ENCODE results near the gene UTP14A.
"Not testable (repeated sequence)": the region's sequence is repeated elsewhere in the genome, so short reads cannot be mapped to it uniquely, and the experiment has no call there.

Gene UTP14A

GRCh38 chrX:129905787-129906580 lies at the start of gene UTP14A:
Gene UTP14A, plus strand, starts transcription at chrX:129906164. Its CDS starts 47 bp downstream, at chrX:129906211.
- DNase-seq = peak; percentile 48

- not testable (repeated sequence) for DNase-seq
Observed at GRCh38 chrX:129859134-129859533, 46.8 kb upstream of the UTP14A start.

- not testable (repeated sequence) for DNase-seq
Observed at GRCh38 chrX:129866321-129866720, 39.6 kb upstream of the UTP14A start.

- DNase-seq = no peak
Observed at GRCh38 chrX:129872524-129872923, 33.4 kb upstream of the UTP14A start.

- no peak for DNase-seq
Observed at GRCh38 chrX:129875669-129876068, 30.3 kb upstream of the UTP14A start.

- no peak for DNase-seq
Observed at GRCh38 chrX:129876771-129877305, 29.1 kb upstream of the UTP14A start.

- DNase-seq = no peak
Observed at GRCh38 chrX:129877401-129877800, 28.6 kb upstream of the UTP14A start.

GRCh38 chrX:129900054-129900453 lies 5.9 kb upstream of the UTP14A start:
- no peak for DNase-seq

GRCh38 chrX:129908636-129909035 lies 2.7 kb downstream of the UTP14A start:
- DNase-seq = no peak

GRCh38 chrX:129925305-129926092 lies 19.5 kb downstream of the UTP14A start:
- DNase-seq = no peak

GRCh38 chrX:129930941-129931410 lies 25.0 kb downstream of the UTP14A start:
- no peak for DNase-seq

GRCh38 chrX:129931411-129932015 lies 25.5 kb downstream of the UTP14A start:
- no peak for DNase-seq

- no peak for DNase-seq
Observed at GRCh38 chrX:129932016-129932820, 26.3 kb downstream of the UTP14A start.

GRCh38 chrX:129932821-129933321 lies 26.9 kb downstream of the UTP14A start:
- DNase-seq = no peak

- DNase-seq = no peak
Observed at GRCh38 chrX:129933700-129934099, 27.7 kb downstream of the UTP14A start.

- DNase-seq = no peak
Observed at GRCh38 chrX:129934461-129934860, 28.5 kb downstream of the UTP14A start.

- no peak for DNase-seq
Observed at GRCh38 chrX:129934952-129935351, 29.0 kb downstream of the UTP14A start.

- DNase-seq = no peak
Observed at GRCh38 chrX:129938081-129938480, 32.1 kb downstream of the UTP14A start.

- DNase-seq = no peak
Observed at GRCh38 chrX:129939986-129940385, 34.0 kb downstream of the UTP14A start.

GRCh38 chrX:129940721-129941120 lies 34.8 kb downstream of the UTP14A start:
- no peak for DNase-seq

GRCh38 chrX:129945131-129945530 lies 39.2 kb downstream of the UTP14A start:
- DNase-seq = no peak

- DNase-seq = no peak
Observed at GRCh38 chrX:129953334-129953648, 47.3 kb downstream of the UTP14A start.

All from NCI-H2081 treated with DMSO at 0.1 percent for 48 hours (cell line).